HepG2 (cell line): ENCODE data around the gene CNOT1. TPM values are rescaled to one million over a fixed set of nuclear protein-coding genes. Genes with fewer than 3 reads are reported as not detected.

Experiments
- CERS6 ChIP-seq: sonication (generic); formaldehyde crosslinking; IDR thresholded peaks from 2 replicates; pipeline ENCODE4 v1.5.0; 2020; ENCODE audit warnings: missing genetic modification reagents
- HOXA9 ChIP-seq: sonication (generic); formaldehyde crosslinking; IDR thresholded peaks from 2 replicates; pipeline ENCODE4 v1.8.1; 2022; ENCODE audit warnings: missing genetic modification reagents, mild to moderate bottlenecking, moderate library complexity, borderline replicate concordance
- MAX ChIP-seq: IDR thresholded peaks from 2 replicates; pipeline ENCODE4 v1.6.1; 2012; ENCODE audit warnings: inconsistent platforms
- MLXIP ChIP-seq: sonication (generic); formaldehyde crosslinking; IDR thresholded peaks from 2 replicates; pipeline ENCODE4 v1.9.0; 2021; ENCODE audit warnings: missing genetic modification reagents, borderline replicate concordance
- NFRKB ChIP-seq: fragments of 450-650 bp; IDR thresholded peaks from 2 replicates; pipeline ENCODE4 v1.6.1; 2017
- TIGD3 ChIP-seq: sonication (generic); formaldehyde crosslinking; IDR thresholded peaks from 2 replicates; pipeline ENCODE4 v1.5.1; 2020; ENCODE audit warnings: mild to moderate bottlenecking, missing genetic modification reagents, borderline replicate concordance
- USF2 ChIP-seq, 2 experiments: sonication (generic) in 1 of 2; formaldehyde crosslinking in 1 of 2; IDR thresholded peaks; 2 replicates each; pipeline versions ENCODE4 v1.5.1 to v1.6.1; 2011 to 2020; ENCODE audit warnings: borderline replicate concordance in 1 of 2, low read depth in 1 of 2, low read length in 1 of 2, mild to moderate bottlenecking in 1 of 2, missing genetic modification reagents in 1 of 2, moderate library complexity in 1 of 2
- ZBTB38 ChIP-seq: sonication (generic); formaldehyde crosslinking; IDR thresholded peaks from 2 replicates; pipeline ENCODE4 v1.5.1; 2020; ENCODE audit warnings: mild to moderate bottlenecking, missing genetic modification reagents
- ZNF30 ChIP-seq: sonication (generic); formaldehyde crosslinking; IDR thresholded peaks from 2 replicates; pipeline ENCODE4 v1.5.0; 2020; ENCODE audit warnings: mild to moderate bottlenecking, missing genetic modification reagents
- ZNF619 ChIP-seq: sonication (generic); formaldehyde crosslinking; IDR thresholded peaks from 2 replicates; pipeline ENCODE4 v1.4.0; 2020; ENCODE audit warnings: mild to moderate bottlenecking, missing genetic modification reagents
- ZNF646 ChIP-seq: sonication (generic); formaldehyde crosslinking; IDR thresholded peaks from 2 replicates; pipeline ENCODE4 v1.9.0; 2021; ENCODE audit warnings: mild to moderate bottlenecking, missing genetic modification reagents
- polyA plus RNA-seq, 8 experiments: library from polyadenylated mRNA; depleted of rRNA in 3 of 8; stranded (reverse) in 7 of 8; unstranded in 1 of 8; fragments of >200 nt; fragmentation: Illumina TruSeq in 4 of 8; extraction: Trizol in 4 of 8; gene quantifications; 2 replicates each; pipeline versions ENCODE4 v1.2.1 to v1.2.3, GENCODE V29; 2011 to 2016; ENCODE audit warnings: low read depth in 4 of 8, missing spikeins in 1 of 8, mixed read lengths in 1 of 8; ENCODE audit not compliant: insufficient read depth in 1 of 8
- total RNA-seq, 5 experiments: library from RNA; depleted of rRNA; stranded (reverse); fragments of >200 nt; fragmentation: Illumina TruSeq; extraction: Trizol; gene quantifications; 2 replicates each; pipeline ENCODE4 v1.2.3, GENCODE V29; 2016; ENCODE audit warnings: low read depth in 1 of 5

CNOT1 gene
- total and polyA plus RNA-seq, 2 of the 13 experiments (the other 11 are each of a cell fraction or from before 2014, with no cell fraction given), result 188 to 232 TPM

GRCh38 chr16:58634265-58634802 is 4.7 kb upstream of the CNOT1 start (continued):
- TF ChIP-seq ZNF646 (CRISPR knock-in tag), result no peak
- TF ChIP-seq ZNF619, result no peak
- no peak for TF ChIP-seq CERS6 (CRISPR knock-in tag)
- TF ChIP-seq MAX, result 0 out of 2 replicates have a peak, but pooled peaks have one; percentile 27
- no peak for TF ChIP-seq NFRKB
- TF ChIP-seq USF2 (IDR thresholded peaks at IDR 0.05; ENCODE audit: low read depth, low read length), result no peak
- TF ChIP-seq USF2 (CRISPR knock-in tag; IDR thresholded peaks at IDR 0.05; ENCODE audit: borderline replicate concordance), result no peak
- no peak for TF ChIP-seq ZNF30
- TF ChIP-seq HOXA9 (CRISPR knock-in tag), result no peak
- no peak for TF ChIP-seq ZBTB38 (CRISPR knock-in tag)
- no peak for TF ChIP-seq TIGD3 (CRISPR knock-in tag)
- TF ChIP-seq MLXIP (CRISPR knock-in tag), result 0 out of 2 replicates have a peak, but pooled peaks have one; percentile 28
